ENCODE results near the gene KIAA1549.

Gene KIAA1549

GRCh38 chr7:138987686-138988085, 6.5 kb upstream of the KIAA1549 start:
- DNase-seq = no peak
- Histone ChIP-seq H3K4me1 (no peaks in the 10 kb centered on the region), H3K27me3 (no peaks in the 10 kb centered on the region), H3K9me3 (no peaks in the 10 kb centered on the region; the same call in 1 of the 2 replicates), H3K36me3 (no peaks in the 10 kb centered on the region), H3K4me3 (ENCODE audit: low read depth, low read length) (no peak overlapping the region)
- TF ChIP-seq CTCF (IDR thresholded peaks at IDR 0.05; ENCODE audit: low read depth, low read length) = no peak

GRCh38 chr7:138982204-138982623, 1.0 kb upstream of the KIAA1549 start:
- H3K9me3 ChIP-seq = no peaks in the 10 kb centered on the region
- peak overlapping the region; percentile 56 for H3K4me3 ChIP-seq (ENCODE audit: low read depth, low read length)
- no peak for DNase-seq
- no peak for TF ChIP-seq CTCF (IDR thresholded peaks at IDR 0.05; ENCODE audit: low read depth, low read length)
- H3K4me1 ChIP-seq = no peaks in the 10 kb centered on the region
- H3K36me3 ChIP-seq = no peaks in the 10 kb centered on the region
- H3K27me3 ChIP-seq = no peaks in the 10 kb centered on the region

GRCh38 chr7:138980563-138981291, 462 bp downstream of the KIAA1549 start:
- Histone ChIP-seq H3K4me3 (ENCODE audit: low read depth, low read length) (peak overlapping the region; percentile 91), H3K9me3 (no peaks in the 10 kb centered on the region), H3K4me1 (peaks cover 6% of the 10 kb centered on the region; the same call in 1 of the 2 replicates), H3K36me3 (no peaks in the 10 kb centered on the region), H3K27me3 (no peaks in the 10 kb centered on the region)
- TF ChIP-seq CTCF (IDR thresholded peaks at IDR 0.05; ENCODE audit: low read depth, low read length) = no peak
- DNase-seq = peak; percentile 26

GRCh38 chr7:138979988-138980562, 1.1 kb downstream of the KIAA1549 start:
- Histone ChIP-seq H3K4me3 (ENCODE audit: low read depth, low read length) (peak overlapping the region; percentile 91), H3K9me3 (no peaks in the 10 kb centered on the region), H3K4me1 (peaks cover 10% of the 10 kb centered on the region; the same call in 1 of the 2 replicates), H3K27me3 (no peaks in the 10 kb centered on the region), H3K36me3 (no peaks in the 10 kb centered on the region)
- peak; percentile 23 for DNase-seq
- TF ChIP-seq CTCF (IDR thresholded peaks at IDR 0.05; ENCODE audit: low read depth, low read length) = no peak

GRCh38 chr7:138979226-138979979, 1.8 kb downstream of the KIAA1549 start:
- no peaks in the 10 kb centered on the region for H3K36me3 ChIP-seq
- peak; percentile 30 for TF ChIP-seq CTCF (IDR thresholded peaks at IDR 0.05; ENCODE audit: low read depth, low read length)
- H3K27me3 ChIP-seq = no peaks in the 10 kb centered on the region
- peaks cover 14% of the 10 kb centered on the region; the same call in 1 of the 2 replicates for H3K4me1 ChIP-seq
- H3K4me3 ChIP-seq (ENCODE audit: low read depth, low read length) = peak overlapping the region; percentile 91
- DNase-seq = no peak
- H3K9me3 ChIP-seq = no peaks in the 10 kb centered on the region
